Uterus (tissue), 4 donors: ENCODE data around the gene MAP3K7. TPM values are rescaled to one million over a fixed set of nuclear protein-coding genes. Genes with fewer than 3 reads are reported as not detected.

Source experiments
- DNase-seq, 2 donors: peaks; one replicate each; pipeline ENCODE4 v3.0.0-alpha.2; 2019 to 2020
- H3K27ac ChIP-seq, 2 donors: fragments of 200-600 bp; sonication (generic); 1 replicate in 1 of 2; 2 replicates in 1 of 2; pipeline ENCODE4 v1.5.1; 2016 to 2018
- H3K27me3 ChIP-seq, 2 donors: fragments of 200-600 bp; sonication (generic); one replicate each; pipeline ENCODE4 v1.5.1; 2018 to 2019; ENCODE audit warnings: control low read depth in 1 of 2
- H3K36me3 ChIP-seq, 2 donors: fragments of 200-600 bp; sonication (generic); one replicate each; pipeline ENCODE4 v1.5.1; 2019; ENCODE audit warnings: control low read depth in 1 of 2
- H3K4me1 ChIP-seq, 2 donors: fragments of 200-600 bp; sonication (generic); one replicate each; pipeline ENCODE4 v1.5.1; 2018 to 2019; ENCODE audit warnings: control low read depth in 1 of 2
- H3K4me3 ChIP-seq, 2 donors: fragments of 200-600 bp; sonication (generic); 1 replicate in 1 of 2; 2 replicates in 1 of 2; pipeline ENCODE4 v1.5.1; 2018 to 2019; ENCODE audit warnings: mild to moderate bottlenecking in 1 of 2
- H3K9me3 ChIP-seq, 2 donors: fragments of 200-600 bp; sonication (generic); one replicate each; pipeline ENCODE4 v1.5.1; 2019; ENCODE audit warnings: control low read depth in 1 of 2
- CTCF ChIP-seq, 4 experiments: fragments of 200-600 bp in 2 of 4; fragments of 450-650 bp in 2 of 4; sonication (generic) in 2 of 4; IDR thresholded peaks; one replicate each; pipeline ENCODE4 v1.5.1; 2016 to 2019; ENCODE audit warnings: antibody characterized with exemption in 4 of 4, mild to moderate bottlenecking in 2 of 4, moderate library complexity in 1 of 4
- POLR2A ChIP-seq, 2 donors: fragments of 450-650 bp; IDR thresholded peaks; one replicate each; pipeline ENCODE4 v1.6.1; 2016; ENCODE audit warnings: antibody characterized with exemption in 2 of 2, mild to moderate bottlenecking in 1 of 2, moderate library complexity in 1 of 2
- intact Hi-C: fragments of 100-400 bp; cut with DNase I; formaldehyde crosslinking; loops from one replicate; pipeline ENCODE4 v1.15.1; 2023; ENCODE audit warnings: low total_unique reads
- total RNA-seq, 4 donors: library from RNA; depleted of rRNA in 3 of 4; stranded (reverse); fragments of >200 nt in 3 of 4; gene quantifications; one replicate each; pipeline versions ENCODE4 v1.1.0 to v1.2.4, GENCODE V29; 2014 to 2023
- donor health status: DM: yes; HTN: yes; CAD: no.

MAP3K7 gene
- total RNA-seq, 4 donors from 2014 or later, result 19.7 to 56.8 (median 27.7) TPM

GRCh38 chr6:90533615-90534336 lies 53.1 kb downstream of the MAP3K7 start:
- no peak overlapping the region for H3K27ac ChIP-seq
- H3K9me3 ChIP-seq, result no peaks in the 10 kb centered on the region
- no peaks in the 10 kb centered on the region for H3K36me3 ChIP-seq
- intact Hi-C loops, result no loop called here
- no peak for DNase-seq
- H3K27me3 ChIP-seq, result no peaks in the 10 kb centered on the region
- no peak overlapping the region for H3K4me3 ChIP-seq
- no peaks in the 10 kb centered on the region for H3K4me1 ChIP-seq
- TF ChIP-seq CTCF (IDR thresholded peaks at IDR 0.05) (no peak), POLR2A (IDR thresholded peaks at IDR 0.05) (no peak)

- Histone ChIP-seq H3K27me3 (no peaks in the 10 kb centered on the region), H3K4me3 (no peak overlapping the region), H3K36me3 (no peaks in the 10 kb centered on the region), H3K4me1 (no peaks in the 10 kb centered on the region), H3K9me3 (no peaks in the 10 kb centered on the region), H3K27ac (no peak overlapping the region)
- TF ChIP-seq POLR2A (IDR thresholded peaks at IDR 0.05) (no peak), CTCF (IDR thresholded peaks at IDR 0.05) (no peak)
- intact Hi-C loops, result no loop called here
- DNase-seq, result no peak
Measured at GRCh38 chr6:90530882-90531281, 56.0 kb downstream of the MAP3K7 start.

GRCh38 chr6:90525421-90525820 lies 61.5 kb downstream of the MAP3K7 start:
- DNase-seq, result no peak
- Histone ChIP-seq H3K9me3 (no peaks in the 10 kb centered on the region), H3K4me3 (no peak overlapping the region), H3K27ac (no peak overlapping the region), H3K4me1 (no peaks in the 10 kb centered on the region), H3K27me3 (no peaks in the 10 kb centered on the region), H3K36me3 (no peaks in the 10 kb centered on the region)
- intact Hi-C loops, result no loop called here
- TF ChIP-seq CTCF (IDR thresholded peaks at IDR 0.05) (no peak), POLR2A (IDR thresholded peaks at IDR 0.05) (no peak)

- H3K4me1 ChIP-seq, result no peaks in the 10 kb centered on the region
- TF ChIP-seq POLR2A (IDR thresholded peaks at IDR 0.05), result no peak
- no peak for TF ChIP-seq CTCF (IDR thresholded peaks at IDR 0.05)
- intact Hi-C loops, result no loop called here
- no peak overlapping the region for H3K4me3 ChIP-seq
- no peak overlapping the region for H3K27ac ChIP-seq
- no peak for DNase-seq
- no peaks in the 10 kb centered on the region for H3K36me3 ChIP-seq
- no peaks in the 10 kb centered on the region for H3K27me3 ChIP-seq
- no peaks in the 10 kb centered on the region for H3K9me3 ChIP-seq
Measured at GRCh38 chr6:90523779-90524310, 63.0 kb downstream of the MAP3K7 start.

- Histone ChIP-seq H3K27ac (no peak overlapping the region), H3K27me3 (no peaks in the 10 kb centered on the region), H3K4me1 (no peaks in the 10 kb centered on the region), H3K9me3 (no peaks in the 10 kb centered on the region), H3K4me3 (no peak overlapping the region), H3K36me3 (no peaks in the 10 kb centered on the region)
- no peak for TF ChIP-seq POLR2A (IDR thresholded peaks at IDR 0.05)
- TF ChIP-seq CTCF (IDR thresholded peaks at IDR 0.05), result no peak
- intact Hi-C loops, result no loop called here
- no peak for DNase-seq
Measured at GRCh38 chr6:90521955-90522354, 64.9 kb downstream of the MAP3K7 start.
